Colonic mucosa (tissue), 4 donors: ENCODE results near the gene CFAP221. TPM values are rescaled to one million over a fixed set of nuclear protein-coding genes. Genes with fewer than 3 reads are reported as not detected.

Source experiments
- DNase-seq: peaks from one replicate; pipeline ENCODE4 v3.0.0-alpha.2; 2020
- H3K27ac ChIP-seq: fragments of 200-600 bp; one replicate; pipeline ENCODE4 v1.8.0; 2021
- H3K27me3 ChIP-seq: fragments of 200-600 bp; one replicate; pipeline ENCODE4 v1.8.0; 2021
- H3K36me3 ChIP-seq: fragments of 200-600 bp; one replicate; pipeline ENCODE4 v1.8.0; 2021
- H3K4me1 ChIP-seq: fragments of 200-600 bp; one replicate; pipeline ENCODE4 v1.8.0; 2021; ENCODE audit warnings: mild to moderate bottlenecking
- H3K4me3 ChIP-seq: fragments of 200-600 bp; one replicate; pipeline ENCODE4 v1.8.0; 2021
- H3K9ac ChIP-seq, 2 donors: one replicate each; pipeline ENCODE4 v1.7.0; 2013; ENCODE audit warnings: control low read depth in 2 of 2, low read depth in 2 of 2, low read length in 2 of 2
- H3K9me3 ChIP-seq: fragments of 200-600 bp; one replicate; pipeline ENCODE4 v1.8.0; 2021
- CTCF ChIP-seq: fragments of 200-600 bp; IDR thresholded peaks from one replicate; pipeline ENCODE4 v1.8.0; 2022; ENCODE audit warnings: antibody characterized with exemption, mild to moderate bottlenecking
- intact Hi-C: fragments of 100-400 bp; cut with DNase I; formaldehyde crosslinking; loops from one replicate; pipeline ENCODE4 v1.14.1; 2022
- total RNA-seq, 2 donors: library from RNA; stranded (reverse); fragmentation: NEBNext Ultra II Directional in 1 of 2; extraction: Animal tissue kit (Norgen Biotek cat#: 25700) in 1 of 2; gene quantifications; one replicate each; pipeline ENCODE4 v1.2.1, GENCODE V29; 2021
- donor health status: healthy.
- donor health status: DM: no; HTN: no; CAD: no.
- donor health status: DM: no; HTN: no; CAD: no.

Gene CFAP221
- total RNA-seq, 2 donors from 2014 or later, result not detected

GRCh38 chr2:119523952-119524694 lies 20.1 kb upstream of the CFAP221 start, which contains the start of gene SCTR:
Gene SCTR, minus strand, starts transcription at chr2:119524483. Its CDS starts 257 bp downstream, at chr2:119524226.
- H3K9me3 ChIP-seq, result no peaks in the 10 kb centered on the region
- peaks cover 21% of the 10 kb centered on the region for H3K27me3 ChIP-seq
- no peaks in the 10 kb centered on the region for H3K36me3 ChIP-seq
- no peak within 1 kb of the TSS for H3K9ac ChIP-seq
- no peaks in the 10 kb centered on the region for H3K4me1 ChIP-seq
- DNase-seq, result no peak
- intact Hi-C loops, result no loop called here
- H3K27ac ChIP-seq, result no peak within 1 kb of the TSS
- TF ChIP-seq CTCF, result no peak
- no peak within 1 kb of the TSS for H3K4me3 ChIP-seq

GRCh38 chr2:119525614-119526013 lies 18.6 kb upstream of the CFAP221 start:
- no peak overlapping the region for H3K9ac ChIP-seq
- no peak for TF ChIP-seq CTCF
- no peaks in the 10 kb centered on the region for H3K4me1 ChIP-seq
- H3K4me3 ChIP-seq, result no peak overlapping the region
- H3K27ac ChIP-seq, result no peak overlapping the region
- H3K9me3 ChIP-seq, result no peaks in the 10 kb centered on the region
- peaks cover 21% of the 10 kb centered on the region for H3K27me3 ChIP-seq
- H3K36me3 ChIP-seq, result no peaks in the 10 kb centered on the region
- intact Hi-C loops, result no loop called here
- no peak for DNase-seq

- Histone ChIP-seq H3K36me3 (no peaks in the 10 kb centered on the region), H3K9ac (no peak overlapping the region), H3K4me1 (no peaks in the 10 kb centered on the region), H3K27ac (no peak overlapping the region), H3K4me3 (no peak overlapping the region), H3K27me3 (peaks cover 15% of the 10 kb centered on the region), H3K9me3 (no peaks in the 10 kb centered on the region)
- TF ChIP-seq CTCF, result no peak
- intact Hi-C loops, result no loop called here
- DNase-seq, result no peak
Observed at GRCh38 chr2:119527999-119528398, 16.2 kb upstream of the CFAP221 start.

- no peaks in the 10 kb centered on the region for H3K27me3 ChIP-seq
- TF ChIP-seq CTCF, result no peak
- no peaks in the 10 kb centered on the region for H3K9me3 ChIP-seq
- H3K4me3 ChIP-seq, result no peak overlapping the region
- H3K36me3 ChIP-seq, result no peaks in the 10 kb centered on the region
- H3K27ac ChIP-seq, result no peak overlapping the region
- no peak overlapping the region for H3K9ac ChIP-seq
- no peak for DNase-seq
- no peaks in the 10 kb centered on the region for H3K4me1 ChIP-seq
- intact Hi-C loops, result no loop called here
Observed at GRCh38 chr2:119531292-119531691, 13.0 kb upstream of the CFAP221 start.

- Histone ChIP-seq H3K9me3 (no peaks in the 10 kb centered on the region), H3K27me3 (no peaks in the 10 kb centered on the region), H3K4me1 (no peaks in the 10 kb centered on the region), H3K27ac (no peak overlapping the region), H3K36me3 (no peaks in the 10 kb centered on the region), H3K9ac (no peak overlapping the region), H3K4me3 (no peak overlapping the region)
- intact Hi-C loops, result no loop called here
- no peak for TF ChIP-seq CTCF
- DNase-seq, result no peak
Observed at GRCh38 chr2:119533560-119533959, 10.7 kb upstream of the CFAP221 start.
